GM12865 (cell line): Measurements from ENCODE around the gene FXYD7.

ENCODE experiments used
- DNase-seq: peaks from one replicate; pipeline ENCODE4 v3.0.0; 2010; ENCODE audit warnings: low read depth
- H3K4me3 ChIP-seq: 2 replicates; pipeline ENCODE4 v1.5.1; 2011; ENCODE audit warnings: mild to moderate bottlenecking, low read depth, low read length, control low read depth
- TF ChIP-seq, protein P1 (sequence below): IDR thresholded peaks from 2 replicates; pipeline ENCODE4 v1.5.1; 2011; ENCODE audit warnings: low read length, control low read depth, low read depth, inconsistent platforms; ENCODE audit not compliant: insufficient read depth; ENCODE audit errors: missing control alignments

FXYD7 gene

GRCh38 chr19:35135389-35135909 lies 7.6 kb upstream of the FXYD7 start:
- no peak overlapping the region for H3K4me3 ChIP-seq
- peak; percentile 77 for DNase-seq
- TF ChIP-seq, protein P1, sequence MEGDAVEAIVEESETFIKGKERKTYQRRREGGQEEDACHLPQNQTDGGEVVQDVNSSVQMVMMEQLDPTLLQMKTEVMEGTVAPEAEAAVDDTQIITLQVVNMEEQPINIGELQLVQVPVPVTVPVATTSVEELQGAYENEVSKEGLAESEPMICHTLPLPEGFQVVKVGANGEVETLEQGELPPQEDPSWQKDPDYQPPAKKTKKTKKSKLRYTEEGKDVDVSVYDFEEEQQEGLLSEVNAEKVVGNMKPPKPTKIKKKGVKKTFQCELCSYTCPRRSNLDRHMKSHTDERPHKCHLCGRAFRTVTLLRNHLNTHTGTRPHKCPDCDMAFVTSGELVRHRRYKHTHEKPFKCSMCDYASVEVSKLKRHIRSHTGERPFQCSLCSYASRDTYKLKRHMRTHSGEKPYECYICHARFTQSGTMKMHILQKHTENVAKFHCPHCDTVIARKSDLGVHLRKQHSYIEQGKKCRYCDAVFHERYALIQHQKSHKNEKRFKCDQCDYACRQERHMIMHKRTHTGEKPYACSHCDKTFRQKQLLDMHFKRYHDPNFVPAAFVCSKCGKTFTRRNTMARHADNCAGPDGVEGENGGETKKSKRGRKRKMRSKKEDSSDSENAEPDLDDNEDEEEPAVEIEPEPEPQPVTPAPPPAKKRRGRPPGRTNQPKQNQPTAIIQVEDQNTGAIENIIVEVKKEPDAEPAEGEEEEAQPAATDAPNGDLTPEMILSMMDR: peak; percentile 84

DNA sequence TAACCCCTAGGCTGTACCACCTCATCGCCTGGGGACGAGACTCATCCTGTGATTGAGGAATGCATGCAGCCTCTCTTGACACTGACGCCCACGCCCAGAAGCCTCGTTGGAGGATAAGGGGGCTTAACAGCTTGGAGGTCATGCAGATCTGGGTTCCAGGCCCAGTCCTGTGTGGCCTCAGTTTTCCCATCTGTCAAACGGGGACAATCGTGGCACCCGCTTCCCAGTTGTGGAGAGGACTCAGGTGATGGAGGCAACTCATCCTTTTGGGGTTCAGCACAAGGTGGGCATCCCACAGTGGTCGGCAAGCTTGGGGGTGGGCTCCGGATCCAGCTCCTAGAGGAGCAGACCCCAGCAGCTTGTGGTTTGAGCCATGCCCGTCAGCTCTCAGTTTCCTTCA lies 6.8 kb upstream of the FXYD7 start:
- TF ChIP-seq, protein P1: no peak
- H3K4me3 ChIP-seq: no peak overlapping the region
- no peak for DNase-seq

- DNase-seq: no peak
- no peak overlapping the region for H3K4me3 ChIP-seq
- TF ChIP-seq, protein P1: no peak
These were observed 5.9 kb upstream of the FXYD7 start for GRCh38 chr19:35136977-35137702.

GRCh38 chr19:35138305-35138892 lies 4.7 kb upstream of the FXYD7 start, which contains the start of gene FXYD1:
FXYD1 (plus strand) TSS chr19:35138824; CDS start chr19:35140080, 1,256 bp downstream.
- no peak within 1 kb of the TSS for H3K4me3 ChIP-seq
- no peak for DNase-seq
- TF ChIP-seq, protein P1: no peak

DNA sequence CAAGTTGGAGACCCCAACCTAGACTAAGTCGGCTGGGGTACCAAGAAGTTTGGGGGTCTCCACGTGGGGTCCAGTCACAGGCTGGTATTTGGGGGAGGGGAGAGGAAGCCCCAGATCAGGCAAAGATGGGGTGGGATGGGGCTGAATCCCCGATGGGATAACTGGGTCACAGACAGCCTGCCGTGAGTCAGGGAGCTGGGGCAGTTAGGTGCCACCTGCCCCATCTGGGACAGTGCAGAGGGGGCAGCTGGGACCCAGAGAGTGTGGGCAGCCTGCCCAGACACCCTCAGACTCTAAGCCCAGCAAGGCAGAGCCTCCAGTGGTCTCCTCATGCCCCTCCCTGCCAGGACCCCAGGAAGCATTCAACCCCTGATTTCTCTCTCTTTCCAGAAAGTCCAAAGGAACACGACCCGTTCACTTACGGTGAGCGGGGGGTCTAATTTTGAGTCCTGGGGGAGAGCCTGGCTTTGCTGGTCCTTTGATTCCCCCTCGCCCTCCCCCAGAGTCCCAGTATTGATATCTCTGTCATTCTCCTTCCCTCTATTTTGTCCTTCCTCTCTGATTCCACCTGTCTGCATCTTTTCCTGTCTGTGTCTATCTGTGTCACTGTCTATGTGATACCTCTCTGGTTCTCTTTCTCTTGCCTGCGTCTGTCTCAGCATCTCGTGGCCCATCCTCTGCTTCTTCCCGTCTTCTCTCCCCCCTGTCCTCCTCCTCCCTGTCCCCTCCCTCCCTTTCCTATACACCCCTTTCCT lies 2.7 kb upstream of the FXYD7 start:
- no peak overlapping the region for H3K4me3 ChIP-seq
- no peak for DNase-seq
- TF ChIP-seq, protein P1: no peak

- H3K4me3 ChIP-seq: no peak overlapping the region
- DNase-seq: peak; percentile 92
- TF ChIP-seq, protein P1: peak; percentile 57
These were observed 1.9 kb upstream of the FXYD7 start for GRCh38 chr19:35140962-35141836.
